ENCODE results near the gene WNT4.
A peak's percentile ranks its signal among the peaks of the same experiment; 100 is the strongest.

GRCh38 chr1:22105611-22106207, 37.2 kb downstream of the WNT4 start:
- TF ChIP-seq, protein P1, sequence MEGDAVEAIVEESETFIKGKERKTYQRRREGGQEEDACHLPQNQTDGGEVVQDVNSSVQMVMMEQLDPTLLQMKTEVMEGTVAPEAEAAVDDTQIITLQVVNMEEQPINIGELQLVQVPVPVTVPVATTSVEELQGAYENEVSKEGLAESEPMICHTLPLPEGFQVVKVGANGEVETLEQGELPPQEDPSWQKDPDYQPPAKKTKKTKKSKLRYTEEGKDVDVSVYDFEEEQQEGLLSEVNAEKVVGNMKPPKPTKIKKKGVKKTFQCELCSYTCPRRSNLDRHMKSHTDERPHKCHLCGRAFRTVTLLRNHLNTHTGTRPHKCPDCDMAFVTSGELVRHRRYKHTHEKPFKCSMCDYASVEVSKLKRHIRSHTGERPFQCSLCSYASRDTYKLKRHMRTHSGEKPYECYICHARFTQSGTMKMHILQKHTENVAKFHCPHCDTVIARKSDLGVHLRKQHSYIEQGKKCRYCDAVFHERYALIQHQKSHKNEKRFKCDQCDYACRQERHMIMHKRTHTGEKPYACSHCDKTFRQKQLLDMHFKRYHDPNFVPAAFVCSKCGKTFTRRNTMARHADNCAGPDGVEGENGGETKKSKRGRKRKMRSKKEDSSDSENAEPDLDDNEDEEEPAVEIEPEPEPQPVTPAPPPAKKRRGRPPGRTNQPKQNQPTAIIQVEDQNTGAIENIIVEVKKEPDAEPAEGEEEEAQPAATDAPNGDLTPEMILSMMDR (IDR thresholded peaks at IDR 0.05; ENCODE audit: low read depth, low read length) = peak; percentile 72
- no peak for TF ChIP-seq EZH2phosphoT487 (IDR thresholded peaks at IDR 0.05; ENCODE audit: low read depth)
